NCI-H2227 (cell line): Measurements from ENCODE around the gene SLC41A2.
A peak's percentile ranks its signal among the peaks of the same experiment; 100 is the strongest.
"Not testable (repeated sequence)": the region's sequence is repeated elsewhere in the genome, so short reads cannot be mapped to it uniquely, and the experiment has no call there.

Experiments
- DNase-seq: peaks from one replicate; lab custom pipeline; 2025; ENCODE audit not compliant: unreplicated experiment; lab: John Stamatoyannopoulos, UW

Gene SLC41A2, protein sequence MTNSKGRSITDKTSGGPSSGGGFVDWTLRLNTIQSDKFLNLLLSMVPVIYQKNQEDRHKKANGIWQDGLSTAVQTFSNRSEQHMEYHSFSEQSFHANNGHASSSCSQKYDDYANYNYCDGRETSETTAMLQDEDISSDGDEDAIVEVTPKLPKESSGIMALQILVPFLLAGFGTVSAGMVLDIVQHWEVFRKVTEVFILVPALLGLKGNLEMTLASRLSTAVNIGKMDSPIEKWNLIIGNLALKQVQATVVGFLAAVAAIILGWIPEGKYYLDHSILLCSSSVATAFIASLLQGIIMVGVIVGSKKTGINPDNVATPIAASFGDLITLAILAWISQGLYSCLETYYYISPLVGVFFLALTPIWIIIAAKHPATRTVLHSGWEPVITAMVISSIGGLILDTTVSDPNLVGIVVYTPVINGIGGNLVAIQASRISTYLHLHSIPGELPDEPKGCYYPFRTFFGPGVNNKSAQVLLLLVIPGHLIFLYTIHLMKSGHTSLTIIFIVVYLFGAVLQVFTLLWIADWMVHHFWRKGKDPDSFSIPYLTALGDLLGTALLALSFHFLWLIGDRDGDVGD

DNA sequence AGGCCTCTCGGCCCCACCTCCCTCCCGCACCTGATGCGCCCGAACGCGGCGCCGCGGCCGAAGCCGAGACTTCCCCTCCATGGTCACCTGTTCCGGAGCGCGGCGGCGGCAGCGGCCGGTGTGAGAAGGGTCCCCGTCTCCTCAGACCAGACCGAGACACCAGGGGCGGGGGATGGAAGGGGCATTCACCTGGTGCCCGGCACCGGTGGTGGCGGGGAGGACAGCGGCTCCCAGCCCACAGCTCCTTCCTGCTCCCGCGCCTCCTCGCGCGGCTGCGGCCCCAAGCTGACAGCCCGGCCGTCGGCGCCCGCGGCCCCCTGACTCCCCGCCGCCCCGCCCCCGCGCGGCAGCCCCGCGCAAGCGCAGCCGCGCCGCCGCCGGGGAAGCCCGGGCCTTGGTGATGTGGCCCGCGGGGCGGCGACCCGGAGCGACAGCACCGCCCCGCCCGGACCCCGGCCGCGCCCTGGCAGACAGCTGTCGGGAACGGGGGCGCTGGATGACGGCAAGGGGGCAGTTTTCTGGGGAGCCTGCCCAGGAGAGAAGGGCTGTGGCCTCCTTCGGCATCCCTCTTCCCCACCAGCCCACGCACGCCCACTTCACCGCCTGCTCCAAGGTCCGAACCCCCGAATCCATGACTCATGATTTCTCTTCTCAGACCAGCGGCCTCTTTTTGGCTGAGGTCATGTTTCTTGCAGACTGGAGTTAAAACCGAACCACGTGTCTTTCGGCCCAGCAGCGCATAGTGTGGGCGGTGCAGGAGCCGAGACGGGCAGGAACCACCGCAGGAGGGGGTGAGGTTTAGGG lies at the start of gene SLC41A2:
Gene SLC41A2 (minus strand): TSS at position 290 of the 804 bp plus-strand sequence. CDS start 29,763 bp downstream, outside the sequence.
- DNase-seq, result peak; percentile 82

DNA sequence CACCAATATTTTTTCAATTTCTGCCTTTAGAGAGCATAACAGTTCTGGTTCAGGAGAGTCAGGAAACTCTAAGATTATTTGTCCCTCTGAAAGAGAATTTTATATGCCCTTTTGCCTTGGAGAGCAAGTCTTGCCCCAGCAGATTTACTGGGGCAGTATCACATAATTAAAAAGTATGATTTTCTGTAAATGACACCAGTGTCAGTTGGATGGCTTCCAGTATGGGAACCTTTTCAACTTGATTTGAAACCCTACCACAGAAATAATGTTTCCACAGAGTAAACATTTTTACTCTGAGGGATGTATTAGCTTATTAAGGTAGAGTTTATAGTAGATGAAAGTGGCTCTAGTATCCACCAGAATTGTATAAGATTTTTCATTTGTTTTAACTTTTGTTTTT lies 43.4 kb upstream of the SLC41A2 start:
- no peak for DNase-seq

DNA sequence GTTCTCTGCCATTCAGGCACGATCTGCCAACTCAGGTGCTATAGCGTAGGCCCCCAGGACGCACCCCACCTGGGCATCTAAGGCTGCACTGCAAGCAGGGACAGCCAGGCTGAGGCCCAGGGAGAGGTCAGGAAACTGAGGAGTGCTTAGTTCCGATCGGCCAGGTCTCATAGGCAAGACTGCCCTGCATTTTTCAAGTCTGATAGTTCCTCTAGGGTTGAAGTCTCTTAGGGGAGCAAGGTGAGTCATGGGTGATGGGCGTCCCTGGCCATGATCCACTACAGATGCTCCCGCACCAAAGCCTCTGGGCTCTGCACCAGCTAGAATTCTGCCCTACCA lies 41.2 kb upstream of the SLC41A2 start:
- DNase-seq, result no peak

DNA sequence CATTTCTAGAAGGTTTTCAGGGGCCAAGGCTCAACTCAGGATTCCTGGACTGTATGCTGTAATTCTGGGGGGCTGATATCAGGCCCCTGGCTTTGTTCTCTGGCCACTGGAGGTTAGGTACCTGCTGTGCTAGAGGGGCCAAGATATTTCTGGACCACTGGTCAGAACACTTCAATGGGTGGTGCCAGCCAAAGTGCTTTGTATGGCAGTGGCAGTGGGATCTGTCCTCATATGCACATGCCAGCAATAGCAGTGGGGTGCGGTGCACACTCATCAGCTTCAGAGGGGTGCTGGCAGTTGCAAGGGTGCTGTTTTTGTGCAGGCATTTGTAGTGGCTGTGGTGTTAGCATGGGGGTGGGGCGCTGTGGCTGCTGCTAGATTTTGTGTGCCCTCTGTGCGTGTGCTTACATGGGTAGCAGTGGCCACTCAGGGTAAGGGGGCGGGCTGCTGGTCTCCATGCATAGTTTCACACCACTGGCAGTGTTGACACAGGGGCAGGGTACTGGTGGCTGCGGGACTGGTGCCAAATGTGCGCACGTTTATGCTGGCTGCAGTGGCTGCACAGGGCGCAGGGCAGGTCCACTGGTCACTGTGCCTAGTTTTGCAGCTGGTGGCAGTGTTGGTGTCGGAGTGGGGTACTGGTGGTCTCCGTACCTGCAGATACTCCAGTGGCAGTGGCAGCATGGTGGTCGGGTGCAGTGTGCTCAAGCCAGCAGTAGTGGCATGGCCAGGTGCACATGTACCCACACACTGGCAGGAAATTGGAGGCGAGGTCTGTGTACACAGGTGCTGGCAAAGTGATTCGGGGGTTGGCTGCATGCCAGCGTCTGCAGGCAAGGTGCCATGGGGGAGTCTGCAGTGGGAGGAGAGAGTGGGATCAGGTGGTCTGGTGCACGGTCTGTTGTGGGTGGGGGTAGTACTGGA lies 40.6 kb upstream of the SLC41A2 start:
- DNase-seq, result no peak

DNA sequence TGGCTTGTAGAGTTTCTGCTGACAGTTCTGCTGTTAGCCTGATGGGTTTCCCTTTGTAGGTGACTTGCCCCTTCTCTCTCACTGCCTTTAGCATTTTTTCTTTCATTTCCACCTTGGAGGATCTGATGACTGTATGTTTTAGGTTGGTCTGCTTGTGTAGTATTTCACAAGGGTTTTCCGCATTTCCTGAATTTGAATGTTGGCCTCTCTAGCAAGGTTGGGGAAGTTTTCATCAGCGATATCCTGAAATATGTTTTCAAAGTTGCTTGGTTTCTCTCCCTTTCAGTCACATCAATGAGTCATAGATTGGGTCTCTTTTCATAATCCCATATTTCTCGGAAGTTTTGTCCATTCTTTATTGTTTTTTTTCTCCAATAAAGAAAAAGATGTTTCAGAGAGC lies 39.5 kb upstream of the SLC41A2 start:
- no peak for DNase-seq

DNA sequence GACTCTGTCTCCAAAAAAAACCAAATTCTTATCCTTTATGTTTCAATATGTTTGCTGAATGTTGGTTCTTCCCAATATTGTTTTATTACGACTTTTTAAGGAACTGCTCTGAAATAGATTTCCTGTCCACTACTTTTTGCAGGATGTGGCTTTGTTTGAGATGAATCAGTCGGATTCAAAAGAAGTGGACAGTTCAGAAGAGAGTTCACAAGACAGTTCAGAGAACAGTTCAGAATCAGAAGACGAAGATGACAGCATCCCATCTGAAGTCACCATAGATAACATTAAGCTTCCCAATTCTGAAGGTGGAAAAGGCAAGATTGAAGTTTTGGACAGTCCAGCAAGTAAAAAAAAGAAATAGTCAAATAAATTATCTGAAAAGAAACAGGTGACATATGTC lies 36.2 kb upstream of the SLC41A2 start:
- DNase-seq, result no peak

DNA sequence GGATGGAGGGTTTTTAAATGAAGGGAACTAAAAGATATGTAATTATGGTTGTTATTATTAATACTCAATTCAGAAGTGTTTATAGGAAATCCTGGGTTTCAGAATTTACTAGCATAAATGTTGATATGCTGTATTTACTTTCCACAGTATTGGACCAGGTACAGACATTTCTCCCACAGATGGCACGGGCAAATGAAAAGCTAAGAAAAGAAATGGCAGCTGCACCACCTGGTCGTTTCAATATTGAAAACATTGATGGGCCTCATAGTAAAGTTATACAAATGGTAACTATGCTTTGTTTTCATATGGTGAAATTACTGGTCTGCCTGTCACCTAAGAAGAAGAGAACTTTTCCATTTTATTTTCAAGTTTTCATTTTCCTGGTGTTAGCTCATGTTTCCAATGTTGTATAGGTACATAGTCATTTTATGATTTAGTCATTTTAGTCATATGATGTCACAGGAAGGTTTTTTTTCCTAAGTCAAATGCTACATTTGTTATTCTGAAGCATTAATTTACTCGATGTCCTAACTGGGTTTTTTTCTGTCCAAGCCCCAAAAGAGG lies 33.6 kb upstream of the SLC41A2 start:
- DNase-seq, result no peak

DNA sequence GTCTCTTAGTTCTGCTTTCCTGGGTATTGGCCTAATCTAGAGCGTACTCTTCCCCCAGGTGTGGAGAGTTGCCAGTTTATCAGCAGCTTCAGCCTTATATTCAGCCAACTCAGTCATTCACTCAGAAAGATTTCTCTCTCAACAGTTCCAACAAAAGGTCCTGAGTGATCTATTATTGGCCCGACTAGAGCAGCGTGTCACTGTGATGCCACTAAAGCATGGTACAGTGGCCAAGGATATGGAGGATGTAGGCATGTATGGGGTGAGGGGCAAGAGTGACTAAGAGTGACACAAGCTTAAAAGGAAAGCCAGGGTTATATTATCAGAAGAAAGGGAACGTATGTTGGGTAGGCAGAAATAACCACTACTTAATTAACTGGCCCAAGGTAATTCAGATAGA lies 32.9 kb upstream of the SLC41A2 start:
- no peak for DNase-seq

DNA sequence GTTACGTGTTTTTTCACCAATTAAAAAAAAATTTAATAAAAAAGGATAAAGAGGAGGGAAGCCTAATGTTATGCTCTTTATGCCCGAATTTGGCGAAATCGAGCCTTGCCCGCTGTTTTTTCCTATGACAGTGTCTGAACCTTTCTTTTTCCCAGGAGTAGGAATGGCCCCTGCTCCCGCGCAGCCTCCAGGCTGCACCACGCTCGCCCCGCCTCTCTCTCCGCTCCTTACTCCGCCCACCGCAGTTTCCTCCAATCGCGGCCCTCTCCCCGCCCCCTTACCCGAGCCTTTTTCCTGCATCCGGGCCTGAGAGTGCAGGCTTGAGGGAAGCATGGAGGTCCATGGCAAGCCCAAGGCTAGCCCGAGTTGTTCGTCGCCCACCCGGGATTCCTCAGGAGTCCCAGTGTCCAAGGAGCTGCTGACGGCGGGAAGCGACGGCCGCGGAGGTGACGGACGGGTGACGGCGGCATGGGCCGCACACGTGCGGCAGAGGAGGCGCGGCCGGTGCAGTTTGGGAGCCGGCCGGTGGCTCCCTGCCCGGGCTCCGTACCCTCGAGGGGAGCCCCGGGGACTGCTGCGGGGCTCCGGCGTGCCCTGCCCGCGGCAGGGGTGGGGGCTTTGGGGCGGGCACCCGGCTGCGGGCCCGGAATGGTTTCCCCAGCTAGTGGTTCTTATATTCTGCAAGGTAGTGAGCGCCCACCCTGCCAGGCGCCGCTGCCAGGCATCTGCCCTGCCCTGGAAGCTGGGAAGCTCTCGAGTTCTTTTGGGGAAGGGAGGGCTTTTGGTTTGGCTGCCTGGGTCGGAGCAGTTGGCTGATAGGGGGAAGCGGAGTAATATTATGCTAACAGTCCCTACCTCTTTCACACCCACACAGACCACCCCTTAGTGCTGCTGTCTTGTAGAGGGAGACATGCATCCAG lies 28.2 kb upstream of the SLC41A2 start, which contains the start of gene NOPCHAP1:
Gene NOPCHAP1 (plus strand): TSS at position 295 of the 920 bp plus-strand sequence. CDS start 37 bp downstream, at position 332.
- peak; percentile 95 for DNase-seq

DNA sequence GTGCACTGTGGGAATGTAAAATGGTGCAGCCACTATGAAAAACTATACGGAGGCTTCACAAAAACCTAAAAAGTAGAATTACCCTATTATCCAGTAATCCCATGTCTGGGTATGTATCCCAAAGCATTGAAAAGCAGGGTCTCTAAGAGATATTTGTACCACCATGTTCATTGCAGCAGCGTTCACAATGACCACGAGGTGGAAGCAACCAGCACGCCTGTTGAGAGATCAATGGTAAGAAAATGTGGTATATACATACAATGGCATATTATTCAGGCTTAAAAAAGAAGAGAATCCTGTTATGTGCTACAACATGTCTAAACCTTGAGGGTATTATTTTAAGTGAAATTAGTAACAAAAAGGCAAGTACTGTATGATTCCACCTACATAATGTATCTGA lies 27.1 kb upstream of the SLC41A2 start:
- no peak for DNase-seq

DNA sequence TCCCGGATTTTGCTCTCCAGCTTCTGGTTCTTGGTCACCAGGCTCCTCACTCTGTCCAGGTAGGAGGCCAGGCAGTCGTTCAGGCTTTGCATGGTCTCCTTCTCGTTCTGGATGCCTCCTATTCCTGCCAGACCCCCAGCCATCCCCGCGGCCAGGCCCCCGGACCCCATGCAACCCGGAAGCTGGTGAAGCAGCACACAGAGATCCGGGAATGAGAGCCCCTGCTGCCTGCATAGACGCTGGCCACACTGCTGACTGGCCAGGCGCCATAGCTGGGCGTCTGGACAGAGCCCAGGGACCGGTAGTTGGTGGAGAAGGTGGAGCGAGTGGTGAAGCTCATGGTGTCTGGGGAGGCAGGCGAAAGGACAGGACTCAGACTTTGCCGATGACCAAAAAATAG lies 19.6 kb upstream of the SLC41A2 start:
- not testable (repeated sequence) for DNase-seq

DNA sequence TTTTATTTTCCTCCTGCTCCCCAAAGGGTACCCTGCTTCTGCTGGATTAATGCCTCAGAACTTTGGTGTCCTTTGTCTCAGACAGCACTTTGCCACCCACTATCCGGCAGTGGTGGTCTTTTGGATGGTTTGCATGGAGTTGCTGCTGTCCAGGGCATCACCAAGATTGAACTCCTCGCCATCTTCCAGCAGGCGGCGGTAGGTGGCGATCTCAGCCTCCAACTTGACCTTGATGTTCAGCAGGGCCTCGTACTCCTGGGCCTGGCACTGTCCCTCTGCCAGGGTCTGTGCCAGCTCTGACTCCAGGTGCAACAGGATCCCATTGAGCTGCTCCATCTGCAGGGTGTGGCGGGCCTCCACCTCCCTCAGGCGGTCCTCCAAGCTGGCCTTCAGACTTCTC lies 18.6 kb upstream of the SLC41A2 start:
- no peak for DNase-seq

DNA sequence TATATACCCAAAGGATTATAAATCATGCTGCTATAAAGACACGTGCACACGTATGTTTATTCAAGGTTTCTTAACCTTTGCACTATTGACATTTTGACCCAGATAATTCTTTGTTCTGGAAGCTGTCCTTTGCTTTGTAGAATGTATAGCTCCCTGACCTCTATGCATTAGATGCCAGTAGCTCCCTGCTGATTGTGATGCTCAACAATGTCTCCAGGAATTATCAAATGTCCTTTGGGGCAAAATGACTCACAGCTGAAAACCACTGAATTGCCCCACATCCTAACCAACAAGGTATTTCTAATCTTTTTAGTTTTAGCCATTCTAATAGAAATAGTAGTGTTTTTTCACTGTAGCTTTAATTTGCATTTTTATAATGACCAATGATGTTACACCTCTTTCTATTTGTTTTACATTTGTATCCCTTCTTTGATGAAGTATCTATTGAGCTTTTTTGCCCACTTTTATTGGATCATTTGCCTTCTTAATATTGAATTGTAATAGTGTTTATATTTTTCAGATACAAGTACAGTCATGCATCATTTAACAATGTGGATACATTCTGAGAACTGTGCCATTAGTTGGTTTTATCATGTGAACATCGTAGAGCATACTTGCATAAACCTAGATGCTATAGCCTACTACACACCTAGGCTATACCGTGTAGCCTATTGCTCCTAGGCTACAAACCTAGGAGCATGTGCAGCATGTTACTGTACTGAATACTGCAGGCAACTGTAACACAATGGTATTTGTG lies 17.7 kb upstream of the SLC41A2 start:
- no peak for DNase-seq

DNA sequence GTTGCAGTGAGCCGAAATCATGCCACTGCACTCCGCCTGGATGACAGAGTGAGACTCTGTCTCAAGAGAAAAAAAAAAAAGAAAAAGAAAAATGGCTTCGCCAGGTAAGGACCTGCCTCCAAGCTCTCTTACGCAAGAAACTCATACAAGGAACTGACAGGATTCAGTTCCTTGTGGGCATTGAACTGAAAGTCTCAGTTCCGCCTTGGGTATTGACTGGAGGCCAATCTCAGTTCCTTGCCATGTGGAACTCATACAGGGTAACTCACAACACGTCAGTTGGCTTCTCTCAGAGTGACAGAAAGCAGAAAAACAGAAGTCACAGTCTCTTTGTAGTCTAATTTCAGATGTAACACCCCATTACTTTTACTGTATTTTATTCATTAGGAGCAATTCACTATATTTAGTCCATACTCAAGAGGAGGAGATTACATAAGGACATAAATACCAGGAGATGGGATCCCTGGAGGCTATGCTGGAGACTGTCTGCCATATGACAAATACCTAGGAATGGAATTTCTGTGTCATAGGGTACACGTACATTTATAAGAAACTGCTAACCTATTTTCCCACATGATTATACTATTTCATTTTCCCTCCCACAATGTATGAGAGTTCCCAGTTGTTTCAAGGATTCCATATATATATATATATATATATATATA lies 16.7 kb upstream of the SLC41A2 start:
- no peak for DNase-seq

DNA sequence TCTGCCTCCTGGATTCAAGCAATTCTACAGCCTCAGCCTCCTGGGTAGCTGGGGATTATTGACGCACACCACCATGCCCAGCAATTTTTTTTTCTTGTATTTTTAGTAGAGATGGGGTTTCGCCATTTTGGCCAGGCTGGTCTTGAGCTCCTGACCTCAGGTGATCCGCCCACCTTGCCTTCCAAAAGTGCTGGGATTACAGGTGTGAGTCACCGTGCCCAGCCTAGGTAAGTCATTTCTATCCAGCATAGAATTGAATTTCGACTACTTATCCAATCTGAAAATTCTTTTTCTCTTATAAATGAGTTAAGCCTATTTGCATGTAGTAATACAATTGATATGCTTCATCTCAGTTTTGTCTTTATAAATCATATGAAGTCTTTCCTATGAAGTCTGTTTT lies 15.2 kb upstream of the SLC41A2 start:
- no peak for DNase-seq

DNA sequence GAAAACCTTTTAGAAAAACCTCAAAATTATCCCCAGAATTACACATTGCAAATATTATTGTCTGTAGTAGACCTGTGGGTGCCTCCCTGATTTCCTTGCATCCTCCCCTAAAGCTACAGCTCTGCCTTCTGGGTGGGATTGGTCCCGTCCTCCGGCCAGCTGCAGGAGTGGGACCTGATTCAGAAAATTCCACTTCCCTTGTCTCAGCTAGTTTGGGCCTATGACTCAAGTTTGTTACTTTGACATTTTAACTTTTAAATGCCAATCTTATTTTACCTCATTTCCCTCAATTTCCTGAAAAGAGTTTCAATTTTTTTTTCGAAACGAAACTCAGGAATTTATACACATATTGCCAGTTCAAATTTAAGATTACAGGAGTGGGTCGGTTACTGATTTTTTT lies 13.2 kb upstream of the SLC41A2 start:
- no peak for DNase-seq

DNA sequence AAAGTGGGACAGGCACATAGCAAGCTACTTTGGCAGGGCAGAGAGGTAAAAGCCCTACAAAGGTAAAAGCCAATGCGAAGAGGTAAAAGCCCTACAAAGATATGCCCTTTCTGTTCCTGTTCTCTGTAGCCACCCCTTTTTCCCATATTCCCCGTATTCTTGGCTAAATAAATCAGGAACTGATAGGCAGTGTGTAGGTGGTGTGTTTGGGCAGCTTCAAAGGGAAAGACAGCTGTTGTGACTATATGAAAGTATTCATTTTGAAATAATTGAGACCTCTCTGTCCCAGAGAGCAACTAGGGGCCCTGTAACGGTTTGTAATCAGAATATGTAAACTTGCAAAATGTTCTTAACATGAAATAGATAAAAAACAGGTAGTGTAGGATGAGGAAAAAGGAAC lies 11.3 kb upstream of the SLC41A2 start:
- DNase-seq, result no peak

DNA sequence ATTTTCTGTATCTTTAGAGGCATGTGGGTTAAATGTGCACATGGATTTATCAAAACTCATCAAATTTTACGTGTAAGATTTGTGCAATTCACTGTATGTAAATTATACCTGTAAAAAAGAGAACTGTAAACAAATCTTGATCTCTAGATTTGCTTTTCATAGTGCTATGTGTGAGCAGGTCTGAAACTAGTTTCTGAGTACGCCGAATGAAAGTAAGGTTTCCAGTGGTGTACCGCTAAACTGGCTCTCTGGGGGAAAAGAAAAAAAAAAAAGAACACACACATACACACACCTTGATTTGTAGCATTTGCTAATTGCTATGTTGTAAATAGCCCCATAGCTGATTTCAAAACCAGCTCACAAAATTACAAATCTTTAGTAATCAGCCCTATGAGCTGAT lies 8.6 kb upstream of the SLC41A2 start:
- DNase-seq, result no peak
